IMR-90 (cell line): ENCODE measurements around the gene FHAD1. TPM values are rescaled to one million over a fixed set of nuclear protein-coding genes. Genes with fewer than 3 reads are reported as not detected.

Experiments used
- ATAC-seq: fragments of 200-7000 bp; cut with Tn5 transposase; 2 replicates; pipeline ENCODE4 v1.9.1; 2020; ENCODE audit warnings: low read depth, mild to moderate bottlenecking, moderate library complexity
- BruUV-seq: library from RNA; stranded (reverse); fragments of 400-500 nt; replicated peaks from 2 replicates; lab custom pipeline; 2021; lab: Mats Ljungman, UMichigan
- CTCF ChIA-PET: fragments of 300-600 bp; formaldehyde crosslinking; extraction: SDS; loops from one replicate; lab custom pipeline; 2021; ENCODE audit warnings: antibody characterized with exemption; lab: Yijun Ruan, JAX
- POLR2A ChIA-PET: fragments of 300-600 bp; sonication (Branson Sonifier 250); formaldehyde crosslinking; loops from one replicate; lab custom pipeline; 2022; ENCODE audit warnings: antibody characterized with exemption; ENCODE audit not compliant: unreplicated experiment; lab: Charles Lee
- DNase-seq: peaks from one replicate; pipeline ENCODE4 v3.0.0; 2013
- H2AFZ ChIP-seq: replicated peaks from 2 replicates; pipeline ENCODE3; 2013; ENCODE audit warnings: low read length, mild to moderate bottlenecking; ENCODE audit not compliant: poor library complexity
- H2AK5ac ChIP-seq: 2 replicates; pipeline ENCODE4 v1.6.1; 2013; ENCODE audit warnings: low read depth, low read length, inconsistent platforms
- H2AK9ac ChIP-seq: replicated peaks from 2 replicates; pipeline ENCODE3; 2013; ENCODE audit warnings: mild to moderate bottlenecking, low read depth, low read length, moderate library complexity; ENCODE audit not compliant: poor library complexity
- H2BK120ac ChIP-seq: 2 replicates; pipeline ENCODE4 v1.6.1; 2013; ENCODE audit warnings: low read depth, low read length, inconsistent platforms
- H2BK15ac ChIP-seq: 3 replicates; pipeline ENCODE4 v1.6.1; 2013; ENCODE audit warnings: low read depth, low read length, inconsistent platforms
- H2BK20ac ChIP-seq: 2 replicates; pipeline ENCODE4 v1.6.1; 2013; ENCODE audit warnings: low read depth, mild to moderate bottlenecking, inconsistent platforms, low read length, moderate library complexity
- H2BK5ac ChIP-seq: 2 replicates; pipeline ENCODE4 v1.6.1; 2013; ENCODE audit warnings: mild to moderate bottlenecking, low read depth, low read length, inconsistent platforms; ENCODE audit not compliant: poor library complexity, severe bottlenecking
- H3K14ac ChIP-seq: replicated peaks from 2 replicates; pipeline ENCODE4 v1.6.1; 2013; ENCODE audit warnings: low read depth, low read length, inconsistent platforms
- H3K18ac ChIP-seq: 2 replicates; pipeline ENCODE4 v1.6.1; 2013; ENCODE audit warnings: low read depth, low read length, control low read depth
- H3K23ac ChIP-seq: 2 replicates; pipeline ENCODE4 v1.6.1; 2013; ENCODE audit warnings: low read depth, low read length, inconsistent platforms
- H3K27ac ChIP-seq: 2 replicates; pipeline ENCODE4 v1.5.1; 2013; ENCODE audit warnings: mild to moderate bottlenecking, control low read depth, low read length; ENCODE audit not compliant: insufficient read depth
- H3K27me3 ChIP-seq: 2 replicates; pipeline ENCODE4 v1.6.1; 2013; ENCODE audit warnings: low read length; ENCODE audit not compliant: control insufficient read depth, insufficient read depth
- H3K36me3 ChIP-seq: 2 replicates; pipeline ENCODE4 v1.6.1; 2013; ENCODE audit warnings: low read length, mixed read lengths; ENCODE audit not compliant: control insufficient read depth, insufficient read depth
- H3K4ac ChIP-seq: 2 replicates; pipeline ENCODE4 v1.6.1; 2013; ENCODE audit warnings: low read depth, low read length, inconsistent platforms
- H3K4me1 ChIP-seq: 2 replicates; pipeline ENCODE4 v1.6.1; 2013; ENCODE audit warnings: low read length, mixed read lengths; ENCODE audit not compliant: control insufficient read depth, insufficient read depth
- H3K4me2 ChIP-seq: 2 replicates; pipeline ENCODE4 v1.6.1; 2013; ENCODE audit warnings: low read depth, mild to moderate bottlenecking, control low read depth, low read length, moderate library complexity
- H3K4me3 ChIP-seq: 2 replicates; pipeline ENCODE4 v1.5.1; 2013; ENCODE audit warnings: low read depth, mild to moderate bottlenecking, control low read depth, low read length, moderate library complexity; ENCODE audit not compliant: insufficient read depth
- H3K56ac ChIP-seq: 2 replicates; pipeline ENCODE4 v1.6.1; 2013; ENCODE audit warnings: low read length, inconsistent platforms; ENCODE audit not compliant: insufficient read depth; ENCODE audit errors: extremely low read depth
- H3K79me1 ChIP-seq, 2 experiments: 2 replicates each; pipeline ENCODE4 v1.6.1; 2013; ENCODE audit warnings: low read length in 2 of 2, inconsistent platforms in 1 of 2, low read depth in 1 of 2
- H3K9ac ChIP-seq: 2 replicates; pipeline ENCODE4 v1.6.1; 2013; ENCODE audit warnings: low read depth, low read length, control low read depth
- H3K9me1 ChIP-seq: 2 replicates; pipeline ENCODE4 v1.6.1; 2013; ENCODE audit warnings: low read length, inconsistent platforms; ENCODE audit not compliant: insufficient read depth
- H3K9me3 ChIP-seq: 2 replicates; pipeline ENCODE4 v1.6.1; 2013; ENCODE audit warnings: low read length; ENCODE audit not compliant: control insufficient read depth, insufficient read depth
- H4K20me1 ChIP-seq: 2 replicates; pipeline ENCODE4 v1.6.1; 2013; ENCODE audit warnings: low read length, inconsistent platforms; ENCODE audit not compliant: insufficient read depth
- H4K5ac ChIP-seq: 2 replicates; pipeline ENCODE4 v1.6.1; 2013; ENCODE audit warnings: mild to moderate bottlenecking, low read depth, low read length, control low read depth
- H4K8ac ChIP-seq, 2 experiments: 2 replicates each; pipeline ENCODE4 v1.6.1; 2013; ENCODE audit warnings: low read depth in 2 of 2, low read length in 2 of 2, control low read depth in 1 of 2, inconsistent platforms in 1 of 2
- H4K91ac ChIP-seq: 2 replicates; pipeline ENCODE4 v1.6.1; 2013; ENCODE audit warnings: low read depth, low read length, inconsistent platforms; ENCODE audit not compliant: insufficient read depth
- RFX5 ChIP-seq: IDR thresholded peaks from 2 replicates; pipeline ENCODE4 v1.8.0; 2012; ENCODE audit warnings: low read depth, mild to moderate bottlenecking, low read length, moderate library complexity
- WGBS, 2 experiments: methylation state at CpG; one replicate each; pipeline versions ENCODE4 v1.1.5 to v1.1.7; 2013; ENCODE audit warnings: missing lambda C conversion rate in 2 of 2; ENCODE audit not compliant: insufficient read length in 1 of 2; ENCODE audit errors: extremely low coverage in 2 of 2; 5-methylcytosine and 5-hydroxymethylcytosine counted together
- dilution Hi-C: fragments of 300-500 bp; cut with HindIII; formaldehyde crosslinking; loops from one replicate; pipeline ENCODE4 v1.14.3; 2018; ENCODE audit warnings: low sequenced_read_pairs; ENCODE audit not compliant: unreplicated experiment
- in situ Hi-C: fragments of 300-500 bp; cut with MboI; formaldehyde crosslinking; loops from 3 replicates; pipeline ENCODE4 v1.14.3; 2019; ENCODE audit warnings: low sequenced_read_pairs, inconsistent platforms, mixed read lengths
- intact Hi-C: fragments of 100-400 bp; cut with micrococcal nuclease; formaldehyde crosslinking; loops from 2 replicates; pipeline ENCODE4 v1.10.0; 2022
- polyA plus RNA-seq, 3 experiments: library from polyadenylated mRNA; depleted of rRNA; stranded (reverse); fragments of >200 nt; gene quantifications; 2 replicates each; pipeline ENCODE4 v1.2.3, GENCODE V29; 2012; ENCODE audit warnings: low replicate concordance in 1 of 3
- total RNA-seq: library from RNA; depleted of rRNA; stranded (reverse); fragments of >200 nt; gene quantifications from 2 replicates; pipeline ENCODE4 v1.2.3, GENCODE V29; 2012

Gene FHAD1
- total and polyA plus RNA-seq, 2 of the 4 experiments (the other 2 are of a cell fraction): not detected

- Histone ChIP-seq H4K91ac (no peak overlapping the region), H3K4me1 (peaks cover 34% of the 10 kb centered on the region), H2BK5ac (no peak overlapping the region), H2BK120ac (no peak overlapping the region), H3K79me1 (peaks cover 24 to 62% of the 10 kb centered on the region in 2 experiments), H3K9me1 (peaks cover 24% of the 10 kb centered on the region), H4K8ac (no peak overlapping the region), H2BK20ac (no peak overlapping the region), H3K56ac (no peak overlapping the region), H2BK15ac (no peak overlapping the region), H2AK5ac (no peak overlapping the region), H3K14ac (no peak overlapping the region), H3K23ac (no peak overlapping the region), H3K27me3 (no peaks in the 10 kb centered on the region), H3K4ac (no peak overlapping the region), H3K9me3 (no peaks in the 10 kb centered on the region), H3K18ac (no peak overlapping the region), H2AK9ac (no peak overlapping the region), H3K36me3 (peaks cover 7% of the 10 kb centered on the region; the same call in 1 of the 2 replicates), H2AFZ (no peak overlapping the region), H4K20me1 (peaks cover 27% of the 10 kb centered on the region; the same call in 1 of the 2 replicates), H3K9ac (no peak overlapping the region), H3K27ac (no peak overlapping the region), H4K5ac (no peak overlapping the region), H3K4me2 (no peak overlapping the region), H3K4me3 (no peak overlapping the region)
- intact Hi-C loops: loop anchor here (5.0 kb wide), 2 partner anchors 36 to 61 kb away; partner anchors contain the start of gene FHAD1
- CTCF ChIA-PET: interaction anchor here (0.7 to 0.9 kb wide), 2 partner anchors 9 to 112 kb away, joined by 3 read pairs; no protein-coding TSS in a partner anchor
- in situ Hi-C loops: no loop called here
- dilution Hi-C loops: no loop called here
- TF ChIP-seq RFX5: no peak
- DNase-seq (no peak), ATAC-seq (no peak)
- no TSS peak for BruUV-seq
- WGBS, 2 experiments: no CpG with 5 or more reads among the region's 3 CpGs
- POLR2A ChIA-PET: no interaction called here
Measured at GRCh38 chr1:15211424-15211823, 35.6 kb upstream of the FHAD1 start.
